SK-N-SH (cell line): ENCODE results near the gene MPPED2. TPM values are rescaled to one million over a fixed set of nuclear protein-coding genes. Genes with fewer than 3 reads are reported as not detected.

Source experiments
- CTCF ChIA-PET: fragments of 300-600, 350-600 bp; formaldehyde crosslinking; extraction: SDS; loops from one replicate; lab custom pipeline; 2021; lab: Yijun Ruan, JAX
- POLR2A ChIA-PET: fragments of 350-600 bp; sonication (Branson Sonifier 250); formaldehyde crosslinking; extraction: SDS; loops from one replicate; lab custom pipeline; 2020; ENCODE audit warnings: antibody characterized with exemption, inconsistent platforms; lab: Yijun Ruan, JAX
- DNase-seq: peaks from one replicate; pipeline ENCODE4 v3.0.0; 2012
- H2AFZ ChIP-seq: fragments of 200-600 bp; sonication (generic); 2 replicates; pipeline ENCODE4 v1.8.1; 2016; ENCODE audit warnings: antibody characterized with exemption, mild to moderate bottlenecking, low read depth
- H3F3A ChIP-seq: fragments of 200-600 bp; sonication (generic); replicated peaks from 2 replicates; pipeline ENCODE3; 2016; ENCODE audit warnings: antibody characterized with exemption, mild to moderate bottlenecking; ENCODE audit not compliant: insufficient read depth
- H3K27ac ChIP-seq, 2 experiments: fragments of 200-500 bp in 1 of 2; fragments of 200-600 bp in 1 of 2; sonication (Bioruptor generic) in 1 of 2; sonication (generic), shearing (Covaris generic) in 1 of 2; 2 replicates each; pipeline versions ENCODE4 v1.5.1 to v1.6.1; 2014 to 2016; ENCODE audit warnings: low read depth in 2 of 2, inconsistent platforms in 1 of 2, low read length in 1 of 2, mild to moderate bottlenecking in 1 of 2, mixed read lengths in 1 of 2
- H3K27me3 ChIP-seq: fragments of 200-600 bp; sonication (generic), shearing (Covaris generic); 2 replicates; pipeline ENCODE4 v1.6.1; 2016; ENCODE audit warnings: mixed run types; ENCODE audit not compliant: insufficient read depth
- H3K36me3 ChIP-seq, 2 experiments: fragments of 200-500 bp in 1 of 2; fragments of 200-600 bp in 1 of 2; sonication (Bioruptor generic) in 1 of 2; sonication (generic) in 1 of 2; replicated peaks in 1 of 2; 2 replicates each; pipeline versions ENCODE3 to v1.5.1; 2014 to 2016; ENCODE audit warnings: low read length in 1 of 2, mild to moderate bottlenecking in 1 of 2; ENCODE audit not compliant: insufficient read depth in 2 of 2, control insufficient read depth in 1 of 2
- H3K4me1 ChIP-seq, 2 experiments: fragments of 200-500 bp in 1 of 2; fragments of 200-600 bp in 1 of 2; sonication (Bioruptor generic) in 1 of 2; sonication (generic), shearing (Covaris generic) in 1 of 2; 2 replicates each; pipeline versions ENCODE4 v1.5.1 to v1.6.1; 2014 to 2016; ENCODE audit warnings: low read depth in 1 of 2, low read length in 1 of 2, mixed run types in 1 of 2; ENCODE audit not compliant: insufficient read depth in 2 of 2, control insufficient read depth in 1 of 2
- H3K4me2 ChIP-seq: fragments of 200-600 bp; sonication (generic), shearing (Covaris generic); 2 replicates; pipeline ENCODE4 v1.6.1; 2017; ENCODE audit warnings: mixed run types
- H3K4me3 ChIP-seq, 2 experiments: fragments of 200-500 bp in 1 of 2; fragments of 200-600 bp in 1 of 2; sonication (Bioruptor generic) in 1 of 2; sonication (generic), shearing (Covaris generic) in 1 of 2; 2 replicates each; pipeline versions ENCODE4 v1.5.1 to v1.8.1; 2014 to 2016; ENCODE audit warnings: low read depth in 2 of 2, inconsistent platforms in 1 of 2, low read length in 1 of 2, mild to moderate bottlenecking in 1 of 2, mixed read lengths in 1 of 2, moderate library complexity in 1 of 2
- H3K79me2 ChIP-seq: fragments of 200-600 bp; sonication (generic); 2 replicates; pipeline ENCODE4 v1.8.1; 2017; ENCODE audit warnings: mild to moderate bottlenecking; ENCODE audit not compliant: insufficient read depth
- H3K9ac ChIP-seq: fragments of 200-600 bp; sonication (generic); 2 replicates; pipeline ENCODE4 v1.6.1; 2017; ENCODE audit warnings: mixed run types
- H3K9me2 ChIP-seq: fragments of 200-600 bp; sonication (generic); 2 replicates; pipeline ENCODE4 v1.6.1; 2017; ENCODE audit warnings: mixed run types
- H3K9me3 ChIP-seq: fragments of 200-600 bp; sonication (generic); 2 replicates; pipeline ENCODE4 v1.6.1; 2017; ENCODE audit warnings: mixed run types, mild to moderate bottlenecking, moderate library complexity
- H4K20me1 ChIP-seq: fragments of 200-600 bp; sonication (generic); 2 replicates; pipeline ENCODE4 v1.6.1; 2017; ENCODE audit warnings: mild to moderate bottlenecking, mixed run types; ENCODE audit not compliant: insufficient read depth
- CHD2 ChIP-seq: fragments of 150-350 bp; IDR thresholded peaks from 2 replicates; pipeline ENCODE4 v1.6.1; 2018; ENCODE audit warnings: low read length; ENCODE audit not compliant: partially characterized antibody
- CTCF ChIP-seq: fragments of 200-600 bp; sonication (generic); IDR thresholded peaks from 2 replicates; pipeline ENCODE4 v1.6.1; 2017; ENCODE audit warnings: antibody characterized with exemption, mild to moderate bottlenecking, moderate library complexity
- ELF1 ChIP-seq: IDR thresholded peaks from 2 replicates; pipeline ENCODE4 v1.4.0; 2012
- EZH2phosphoT487 ChIP-seq: fragments of 200-600 bp; sonication (generic); IDR thresholded peaks from 2 replicates; pipeline ENCODE4 v1.6.1; 2017; ENCODE audit warnings: low read depth, mixed run types, mild to moderate bottlenecking, antibody characterized with exemption, moderate library complexity, borderline replicate concordance
- FOSL2 ChIP-seq: IDR thresholded peaks from 2 replicates; pipeline ENCODE4 v1.4.0; 2012; ENCODE audit warnings: low read depth, mild to moderate bottlenecking, moderate library complexity, borderline replicate concordance
- GATA2 ChIP-seq: sonication (generic); formaldehyde crosslinking; IDR thresholded peaks from 2 replicates; pipeline ENCODE4 v1.5.0; 2020; ENCODE audit warnings: mild to moderate bottlenecking, missing genetic modification reagents
- IRF3 ChIP-seq: fragments of 150-350 bp; IDR thresholded peaks from 2 replicates; pipeline ENCODE4 v1.6.1; 2016; ENCODE audit warnings: mild to moderate bottlenecking, low read depth, low read length
- JUND ChIP-seq: IDR thresholded peaks from 2 replicates; pipeline ENCODE4 v1.4.0; 2012
- MEF2A ChIP-seq: IDR thresholded peaks from 2 replicates; pipeline ENCODE4 v1.4.0; 2012; ENCODE audit warnings: low read depth, borderline replicate concordance
- MXI1 ChIP-seq: IDR thresholded peaks from 2 replicates; pipeline ENCODE4 v1.6.1; 2012; ENCODE audit warnings: mild to moderate bottlenecking, low read depth, low read length, improper control_type of control experiment
- NFIC ChIP-seq: IDR thresholded peaks from 2 replicates; pipeline ENCODE4 v1.4.0; 2012; ENCODE audit warnings: borderline replicate concordance
- NRF1 ChIP-seq: IDR thresholded peaks from 2 replicates; pipeline ENCODE4 v1.6.1; 2012; ENCODE audit warnings: low read depth, mild to moderate bottlenecking, low read length
- PBX3 ChIP-seq: IDR thresholded peaks from 2 replicates; pipeline ENCODE4; 2012
- POLR2AphosphoS5 ChIP-seq: IDR thresholded peaks from 2 replicates; pipeline ENCODE4 v1.6.1; 2012; ENCODE audit warnings: low read depth, low read length
- RAD21 ChIP-seq: IDR thresholded peaks from 2 replicates; pipeline ENCODE4 v1.6.1; 2012; ENCODE audit warnings: mild to moderate bottlenecking, low read length
- RFX5 ChIP-seq: IDR thresholded peaks from 2 replicates; pipeline ENCODE4 v1.6.1; 2012; ENCODE audit warnings: mild to moderate bottlenecking, improper control_type of control experiment, low read length
- RXRA ChIP-seq: IDR thresholded peaks from 2 replicates; pipeline ENCODE4 v1.4.0; 2012; ENCODE audit warnings: low read depth, mild to moderate bottlenecking, borderline replicate concordance
- SMC3 ChIP-seq: IDR thresholded peaks from 2 replicates; pipeline ENCODE4 v1.6.1; 2012; ENCODE audit warnings: low read depth, low read length, improper control_type of control experiment
- TCF12 ChIP-seq: IDR thresholded peaks from 2 replicates; pipeline ENCODE4 v1.4.0; 2012
- USF1 ChIP-seq: IDR thresholded peaks from 2 replicates; pipeline ENCODE4 v1.4.0; 2012; ENCODE audit warnings: low read depth, borderline replicate concordance
- ZBTB33 ChIP-seq: IDR thresholded peaks from 2 replicates; pipeline ENCODE4 v1.4.0; 2012; ENCODE audit warnings: low read depth, borderline replicate concordance
- WGBS: methylation state at CpG from one replicate; pipeline ENCODE4 v1.1.6; 2017; ENCODE audit warnings: low lambda C conversion rate; 5-methylcytosine and 5-hydroxymethylcytosine counted together
- polyA plus RNA-seq, 3 experiments: library from polyadenylated mRNA; depleted of rRNA; stranded (reverse); fragments of >200 nt; gene quantifications; 2 replicates each; pipeline ENCODE4 v1.2.3, GENCODE V29; 2012

Gene MPPED2
- polyA plus RNA-seq, 1 of the 3 experiments (the other 2 are of a cell fraction), result 0.05 TPM

GRCh38 chr11:30426781-30427180, 159.4 kb downstream of the MPPED2 start:
- Histone ChIP-seq H3F3A (no peaks in the 10 kb centered on the region), H3K79me2 (no peaks in the 10 kb centered on the region), H3K9me2 (no peaks in the 10 kb centered on the region), H3K4me3 (no peak overlapping the region), H3K4me1 (peaks cover 0 to 22% of the 10 kb centered on the region in 2 experiments; a peak in 3 of 4 replicates), H3K27ac (no peak overlapping the region), H3K27me3 (no peaks in the 10 kb centered on the region)
- ChIA-PET CTCF (no interaction called here), POLR2A (no interaction called here)
- WGBS, result 25% methylated on average over 5 of the region's 5 CpGs
- DNase-seq, result no peak
- TF ChIP-seq FOSL2, result no peak
- TF ChIP-seq POLR2AphosphoS5, result no peak
- no peak for TF ChIP-seq NFIC
- no peak for TF ChIP-seq MEF2A
- no peak for TF ChIP-seq PBX3
- no peak for TF ChIP-seq RAD21
- no peak for TF ChIP-seq IRF3
- no peak for TF ChIP-seq RFX5
- no peak for TF ChIP-seq EZH2phosphoT487
- no peak for TF ChIP-seq CHD2
- TF ChIP-seq JUND, result no peak
- no peak for TF ChIP-seq SMC3
- TF ChIP-seq USF1, result no peak
- no peak for TF ChIP-seq TCF12
- no peak for TF ChIP-seq MXI1
- TF ChIP-seq NRF1, result no peak
- TF ChIP-seq, all 33 proteins: peak for 0
- Histone ChIP-seq H2AFZ (no peak overlapping the region), H3K36me3 (no peaks in the 10 kb centered on the region), H3K9me3 (no peaks in the 10 kb centered on the region), H3K4me2 (no peak overlapping the region), H4K20me1 (no peaks in the 10 kb centered on the region), H3K9ac (no peak overlapping the region)

GRCh38 chr11:30424844-30425243, 161.3 kb downstream of the MPPED2 start:
- Histone ChIP-seq H3K9ac (no peak overlapping the region), H3K27ac (no peak overlapping the region), H3K4me3 (no peak overlapping the region), H3K9me2 (no peaks in the 10 kb centered on the region), H2AFZ (no peak overlapping the region), H3K9me3 (no peaks in the 10 kb centered on the region), H4K20me1 (no peaks in the 10 kb centered on the region), H3K4me1 (peaks cover 0 to 22% of the 10 kb centered on the region in 2 experiments; a peak in 3 of 4 replicates), H3K36me3 (no peaks in the 10 kb centered on the region), H3K4me2 (no peak overlapping the region), H3F3A (no peaks in the 10 kb centered on the region), H3K27me3 (no peaks in the 10 kb centered on the region), H3K79me2 (no peaks in the 10 kb centered on the region)
- CTCF ChIA-PET, result interaction anchor here (0.8 to 1.5 kb wide), 4 partner anchors 9 to 161 kb away, joined by 3 to 4 read pairs (median 3); partner anchors contain the start of gene MPPED2
- 10% methylated on average over 4 of the region's 4 CpGs for WGBS
- POLR2A ChIA-PET, result no interaction called here
- DNase-seq, result no peak
- TF ChIP-seq GATA2 (CRISPR knock-in tag) (no peak; the same call in 1 of the 2 replicates), RXRA (no peak), POLR2AphosphoS5 (no peak), FOSL2 (no peak), PBX3 (no peak), CTCF (no peak), JUND (no peak), ELF1 (no peak), ZBTB33 (no peak), RFX5 (no peak)
